NCI-H748 (cell line): ENCODE measurements around the gene MTHFD1.

Source experiments
- DNase-seq: peaks from one replicate; lab custom pipeline; 2025; ENCODE audit not compliant: unreplicated experiment; lab: John Stamatoyannopoulos, UW

The MTHFD1 gene

GRCh38 chr14:64405295-64405694 lies 17.1 kb downstream of the MTHFD1 start:
- DNase-seq, result no peak

GRCh38 chr14:64407329-64407728 lies 19.2 kb downstream of the MTHFD1 start:
- no peak for DNase-seq

DNA sequence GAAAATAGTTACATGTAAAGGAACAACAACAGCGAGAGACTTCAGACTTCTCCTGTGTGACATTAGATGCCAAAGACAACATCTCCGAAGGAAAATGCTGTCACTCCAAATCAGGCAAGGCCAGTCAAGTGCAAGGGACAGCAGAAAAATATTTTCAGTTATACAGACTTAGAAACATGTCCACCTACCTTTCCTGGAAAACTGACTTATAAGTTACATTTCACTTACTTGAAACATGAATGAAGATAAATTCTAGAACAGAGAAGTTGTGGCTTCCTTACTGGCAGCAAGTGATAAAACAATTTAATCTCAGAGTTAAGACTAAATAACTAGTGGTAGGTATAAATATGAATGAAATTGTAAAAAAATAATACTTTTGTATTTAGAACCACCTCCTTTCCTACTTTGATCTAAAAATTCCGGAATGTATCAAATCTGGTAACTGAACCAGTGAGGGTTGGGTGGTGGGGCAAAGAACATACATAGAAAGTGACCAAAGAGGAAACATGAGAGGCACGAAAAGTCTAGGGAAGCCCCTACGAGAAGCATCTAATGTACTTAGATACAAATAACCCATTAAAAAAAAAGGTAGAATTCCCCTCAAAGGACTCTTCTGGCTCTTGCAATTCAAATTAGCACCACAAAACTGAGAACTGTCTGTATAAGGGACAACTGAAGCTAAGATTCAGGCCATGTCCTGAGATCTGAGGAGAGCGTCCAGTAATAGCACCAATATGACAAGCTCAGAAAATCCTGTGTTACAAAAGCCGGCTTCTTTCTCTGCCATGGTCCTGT lies 21.2 kb downstream of the MTHFD1 start:
- DNase-seq, result no peak

- DNase-seq, result peak; percentile 26
Observed at GRCh38 chr14:64410084-64410774, 22.1 kb downstream of the MTHFD1 start.

DNA sequence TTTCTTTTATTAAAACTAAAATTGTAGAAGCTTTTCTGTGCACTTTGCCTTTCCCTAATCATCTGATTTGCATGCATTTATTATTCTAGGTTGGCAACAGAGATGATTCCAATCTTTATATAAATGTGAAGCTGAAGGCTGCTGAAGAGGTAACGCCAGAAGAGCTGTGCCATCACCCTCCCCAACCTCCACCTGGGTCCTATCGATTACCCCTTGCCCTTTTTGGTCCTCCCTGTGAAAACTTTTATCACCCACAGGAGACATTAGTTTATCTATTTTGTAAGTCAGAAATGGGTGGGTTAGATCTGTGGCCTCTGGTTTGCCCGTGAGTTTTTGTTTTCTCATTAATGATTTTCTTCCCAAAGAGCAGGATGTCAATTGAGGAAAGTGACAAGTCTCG lies 22.8 kb downstream of the MTHFD1 start:
- DNase-seq, result no peak

- DNase-seq, result no peak
Observed at GRCh38 chr14:64412237-64412636, 24.1 kb downstream of the MTHFD1 start.

DNA sequence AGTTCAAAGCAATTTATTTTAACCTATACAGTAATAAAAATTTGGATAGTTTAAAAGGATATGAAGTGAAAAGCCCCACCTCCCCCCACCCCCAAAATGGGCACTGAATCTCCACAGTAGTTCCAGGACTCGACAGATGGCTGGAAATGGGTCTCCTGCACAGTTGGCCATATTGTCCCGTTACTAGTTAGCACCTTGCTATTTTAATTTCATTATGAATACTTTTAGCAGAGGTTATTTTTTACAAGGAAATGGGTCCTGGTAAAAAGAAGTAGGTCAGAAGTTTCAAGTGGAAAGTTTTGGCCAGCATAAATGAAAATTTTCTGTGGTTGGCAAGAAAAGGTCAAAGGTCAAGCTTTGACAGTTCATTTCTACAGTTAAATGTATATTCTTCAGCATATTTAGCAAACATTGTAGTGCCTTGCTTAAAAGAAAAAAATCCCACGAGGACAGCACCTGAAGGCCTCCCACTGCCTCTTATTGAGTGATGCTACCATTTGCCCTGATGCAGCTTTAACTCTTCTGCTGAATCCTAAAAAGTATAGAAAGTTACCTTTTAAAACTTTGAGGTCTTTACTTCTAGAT lies 28.3 kb downstream of the MTHFD1 start:
- DNase-seq, result no peak

GRCh38 chr14:64417055-64417770 lies 29.1 kb downstream of the MTHFD1 start:
- no peak for DNase-seq

DNA sequence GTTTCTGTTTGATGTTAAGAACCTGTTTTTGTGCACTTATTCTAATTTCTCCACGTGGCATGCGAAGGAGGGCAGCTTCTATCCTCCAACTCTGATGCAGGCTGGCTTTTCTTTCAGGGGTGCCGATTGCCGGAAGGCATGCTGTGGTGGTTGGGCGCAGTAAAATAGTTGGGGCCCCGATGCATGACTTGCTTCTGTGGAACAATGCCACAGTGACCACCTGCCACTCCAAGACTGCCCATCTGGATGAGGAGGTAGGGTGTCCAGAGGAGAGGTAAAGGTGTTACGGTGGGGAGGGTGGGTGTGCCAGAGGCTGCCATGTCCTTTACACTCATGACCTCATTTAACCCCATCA lies 29.6 kb downstream of the MTHFD1 start:
- no peak for DNase-seq

GRCh38 chr14:64419003-64419402 lies 30.9 kb downstream of the MTHFD1 start:
- no peak for DNase-seq

DNA sequence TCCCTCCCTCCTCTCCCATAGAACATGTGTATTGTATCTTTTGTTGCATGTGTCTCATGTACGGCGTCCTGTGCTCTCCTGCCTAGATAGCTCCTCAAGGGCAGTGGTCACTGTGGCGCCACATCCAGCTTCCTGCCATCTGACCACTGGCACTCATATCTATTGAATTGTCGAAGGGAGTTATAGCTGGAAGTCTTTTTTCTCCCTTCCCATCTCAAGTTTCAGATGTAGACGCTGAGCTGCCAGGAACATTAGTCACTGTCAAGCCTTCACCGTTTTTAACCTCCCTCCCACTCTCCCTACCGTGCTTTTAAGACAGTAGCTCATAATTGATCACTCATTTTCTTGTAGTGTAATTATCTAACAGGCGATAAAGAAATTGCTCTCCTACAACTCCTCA lies 33.0 kb downstream of the MTHFD1 start:
- no peak for DNase-seq

DNA sequence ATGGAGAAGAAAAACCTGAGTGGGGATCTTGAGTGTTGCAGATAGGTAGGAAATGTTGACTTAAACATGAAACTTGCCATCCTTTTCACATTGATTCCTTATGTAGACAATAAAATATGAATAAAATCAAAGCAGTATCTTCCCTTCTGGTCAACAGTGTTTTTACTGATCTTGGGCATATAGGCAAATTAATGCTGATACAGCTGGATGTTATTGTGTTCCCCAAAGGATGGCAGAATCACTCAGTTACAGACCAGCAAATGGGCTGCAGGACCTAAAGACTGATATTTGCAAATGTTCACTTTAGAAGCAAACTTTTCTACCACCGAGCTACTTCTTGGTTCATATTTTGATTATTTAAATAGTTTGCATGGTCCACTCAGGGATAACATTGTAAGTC lies 33.9 kb downstream of the MTHFD1 start:
- no peak for DNase-seq

GRCh38 chr14:64422756-64423155 lies 34.6 kb downstream of the MTHFD1 start:
- DNase-seq, result no peak

- no peak for DNase-seq
Observed at GRCh38 chr14:64423987-64424386, 35.8 kb downstream of the MTHFD1 start.

- no peak for DNase-seq
Observed at GRCh38 chr14:64434528-64434927, 46.4 kb downstream of the MTHFD1 start.

DNA sequence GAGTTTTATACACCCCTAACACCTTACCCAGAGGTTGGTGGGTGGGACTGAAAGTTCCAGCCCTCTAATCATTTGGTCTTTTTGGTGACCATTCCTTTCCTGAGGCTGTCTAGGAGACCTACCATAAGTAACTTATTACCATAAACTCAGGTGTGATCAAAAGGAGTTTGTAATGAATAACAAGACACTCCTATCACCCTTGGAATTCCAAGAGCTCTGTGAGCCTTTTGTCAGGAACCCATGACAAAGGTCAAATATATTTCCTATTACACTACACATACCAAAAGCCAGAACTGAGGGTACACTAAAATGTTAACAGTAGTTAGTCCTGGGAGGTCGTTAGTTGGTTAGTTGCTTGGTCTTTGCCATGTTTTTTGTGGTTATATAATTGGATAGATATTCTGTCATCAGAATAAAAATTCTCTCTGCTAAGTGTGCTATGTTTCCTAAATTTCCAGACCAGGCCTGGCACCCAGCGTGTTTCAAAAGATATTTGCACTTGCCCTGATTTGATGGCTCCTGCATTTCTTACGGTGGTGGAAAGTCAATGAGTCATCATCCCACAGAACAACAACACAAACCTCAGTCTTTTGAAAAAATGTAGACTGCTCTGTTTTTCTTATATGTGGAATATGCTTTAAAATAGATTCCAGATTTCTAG lies 50.2 kb downstream of the MTHFD1 start:
- DNase-seq, result no peak

- no peak for DNase-seq
Observed at GRCh38 chr14:64439141-64439540, 51.0 kb downstream of the MTHFD1 start.

GRCh38 chr14:64440494-64440893 lies 52.3 kb downstream of the MTHFD1 start:
- DNase-seq, result no peak

GRCh38 chr14:64442300-64442988 lies 54.3 kb downstream of the MTHFD1 start:
- no peak for DNase-seq

- DNase-seq, result no peak
Observed at GRCh38 chr14:64444140-64444539, 56.0 kb downstream of the MTHFD1 start.
